ENCODE data around the gene CHCHD2. TPM values are rescaled to one million over a fixed set of nuclear protein-coding genes. Genes with fewer than 3 reads are reported as not detected.
"Not testable (repeated sequence)": the region's sequence is repeated elsewhere in the genome, so short reads cannot be mapped to it uniquely, and the experiment has no call there.

Gene CHCHD2
- polyA plus RNA-seq, 6 donors from 2014 or later, result 457 to 617 (median 493) TPM

GRCh38 chr7:56099653-56100052 is 6.6 kb downstream of the CHCHD2 start:
- H3K9me3 Mint-ChIP-seq, result no peaks in the 10 kb centered on the region
- peaks cover 10 to 12% of the 10 kb centered on the region in 2 donors for H3K36me3 Mint-ChIP-seq
- H3K4me3 Mint-ChIP-seq, result no peak overlapping the region
- H3K27me3 Mint-ChIP-seq, result no peaks in the 10 kb centered on the region
- H3K27ac Mint-ChIP-seq, result no peak overlapping the region
- ATAC-seq (ENCODE audit: low read depth in 2 of 2) (no peak), DNase-seq (no peak)
- peaks cover 0 to 10% (median 5%) of the 10 kb centered on the region in 3 donors for H3K4me1 Mint-ChIP-seq

DNA sequence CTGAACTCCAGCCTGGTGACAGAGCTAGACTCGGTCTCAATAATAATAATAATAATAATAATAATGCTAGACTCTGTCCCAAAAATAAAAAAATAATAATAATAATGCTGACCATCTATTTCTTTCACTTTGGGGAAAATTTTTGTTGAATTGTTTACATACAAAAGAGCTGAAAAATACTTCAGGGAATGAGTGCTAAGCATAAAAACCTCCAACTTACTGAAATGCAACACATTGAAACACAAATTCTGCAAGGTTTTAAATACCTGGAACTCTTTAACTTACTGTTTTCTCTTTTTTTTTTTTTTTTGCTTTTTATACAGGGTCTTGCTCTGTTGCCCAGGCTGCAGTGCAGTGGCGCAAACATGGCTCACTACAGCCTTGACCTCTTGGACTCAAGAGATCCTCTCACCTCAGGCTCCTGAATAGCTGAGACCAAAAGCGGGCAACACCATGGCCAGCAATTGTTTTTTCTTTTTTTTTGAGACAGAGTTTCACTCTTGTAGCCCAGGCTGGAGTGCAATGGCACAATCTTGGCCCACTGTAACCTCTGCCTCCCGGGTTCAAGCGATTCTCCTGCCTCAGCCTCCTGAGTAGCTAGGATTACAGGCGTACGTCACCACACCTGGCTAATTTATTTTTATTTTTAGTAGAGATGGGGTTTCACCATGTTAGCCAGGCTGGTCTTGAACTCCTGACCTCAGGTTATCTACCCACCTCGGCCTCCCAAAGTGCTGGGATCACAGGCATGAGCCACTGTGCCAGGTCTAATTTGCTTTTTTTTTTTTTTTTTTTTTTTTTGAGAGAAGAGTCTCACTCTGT is 7.9 kb downstream of the CHCHD2 start:
- not testable (repeated sequence) for H3K9me3 Mint-ChIP-seq, H3K4me3 Mint-ChIP-seq

GRCh38 chr7:56097700-56098099 is 8.6 kb downstream of the CHCHD2 start:
- H3K4me3 Mint-ChIP-seq, result no peak overlapping the region
- H3K27me3 Mint-ChIP-seq, result no peaks in the 10 kb centered on the region
- H3K36me3 Mint-ChIP-seq, result peaks cover 6 to 12% of the 10 kb centered on the region in 2 donors
- DNase-seq (no peak), ATAC-seq (ENCODE audit: low read depth in 2 of 2) (no peak)
- peaks cover 0 to 5% (median 3%) of the 10 kb centered on the region in 3 donors for H3K4me1 Mint-ChIP-seq
- no peaks in the 10 kb centered on the region for H3K9me3 Mint-ChIP-seq
- H3K27ac Mint-ChIP-seq, result no peak overlapping the region

More for the DNA sequence above, 7.9 kb downstream of the CHCHD2 start:
- not testable (repeated sequence) for H3K27ac Mint-ChIP-seq; ATAC-seq (ENCODE audit: low read depth in 2 of 2); H3K4me1 Mint-ChIP-seq; H3K27me3 Mint-ChIP-seq; DNase-seq
- peaks cover 6 to 12% of the 10 kb centered on the region in 2 donors for H3K36me3 Mint-ChIP-seq

DNA sequence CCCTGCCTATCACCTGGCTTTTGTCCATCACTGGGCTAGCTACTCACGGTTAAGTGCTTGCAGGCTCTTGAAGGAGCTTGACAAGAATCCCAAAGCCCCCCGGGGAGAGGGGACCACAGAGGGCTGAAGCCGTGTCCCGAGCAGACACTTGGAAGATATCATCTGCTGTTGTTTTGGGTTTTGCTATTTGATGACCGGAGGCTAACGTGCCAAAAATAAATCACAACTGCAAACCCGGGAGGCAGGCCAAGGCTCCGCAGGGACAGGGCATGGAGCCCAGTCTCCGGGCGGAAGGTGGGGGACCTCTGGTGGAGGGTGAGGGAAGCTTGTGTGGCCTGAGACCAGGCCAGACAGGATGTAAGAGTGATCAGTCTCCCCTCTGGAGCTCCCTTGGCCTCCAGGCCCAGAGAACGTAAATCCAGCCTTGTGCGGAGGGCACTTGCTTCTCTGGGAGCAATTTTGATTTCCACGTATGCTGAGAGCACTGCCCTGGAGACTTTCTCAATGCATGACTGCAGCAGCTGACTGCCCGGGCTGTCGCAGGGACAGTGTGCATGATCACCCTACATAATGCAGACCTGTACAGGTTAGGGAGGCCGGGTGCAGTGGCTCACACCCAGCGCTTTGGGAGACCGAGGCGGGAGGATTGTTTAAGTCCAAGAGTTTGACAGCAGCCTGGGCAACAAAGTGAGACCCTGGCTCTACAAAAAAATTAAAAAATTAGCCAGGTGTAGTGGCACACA is 13.3 kb downstream of the CHCHD2 start, which contains the start of gene PHKG1:
Gene PHKG1, minus strand, starts transcription at position 164 of the 743 bp plus-strand sequence. CDS start 4,011 bp downstream, outside the sequence.
- Mint-ChIP-seq H3K9me3 (no peaks in the 10 kb centered on the region), H3K4me3 (peak within 1 kb of the TSS in 1 of 8 donors; percentile 47), H3K27me3 (no peaks in the 10 kb centered on the region), H3K27ac (peak within 1 kb of the TSS in 5 of 6 donors; percentile 7 to 54 (median 29)), H3K4me1 (no peaks in the 10 kb centered on the region), H3K36me3 (no peaks in the 10 kb centered on the region)
- ATAC-seq (ENCODE audit: low read depth in 2 of 2) (no peak), DNase-seq (no peak)

DNA sequence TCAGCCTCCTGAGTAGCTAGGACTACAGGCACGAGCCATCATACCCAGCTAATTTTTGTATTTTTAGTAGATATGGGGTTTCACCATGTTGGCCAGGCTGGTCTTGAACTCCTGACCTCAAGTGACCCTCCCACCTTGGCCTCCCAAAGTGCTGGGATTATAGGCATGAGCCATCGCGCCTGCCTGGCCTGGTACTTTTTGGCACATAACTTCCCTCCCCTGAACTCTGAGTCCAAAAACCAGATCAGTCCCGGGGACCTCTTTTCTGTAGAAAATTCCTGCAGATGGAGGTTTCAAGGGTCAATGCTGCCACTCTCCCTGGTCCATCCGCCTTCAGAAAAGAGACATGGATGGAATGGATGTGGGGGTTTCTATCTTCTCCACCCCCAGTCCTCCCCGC is 13.9 kb downstream of the CHCHD2 start:
- not testable (repeated sequence) for H3K27me3 Mint-ChIP-seq; ATAC-seq (ENCODE audit: low read depth in 2 of 2); H3K9me3 Mint-ChIP-seq; H3K4me3 Mint-ChIP-seq; H3K4me1 Mint-ChIP-seq; DNase-seq; H3K36me3 Mint-ChIP-seq
- H3K27ac Mint-ChIP-seq, result peak overlapping the region in 2 of 6 donors; percentile 7 to 26

GRCh38 chr7:56091591-56091990 is 14.7 kb downstream of the CHCHD2 start:
- ATAC-seq (ENCODE audit: low read depth in 2 of 2), result no peak
- Mint-ChIP-seq H3K4me3 (no peak overlapping the region), H3K27me3 (no peaks in the 10 kb centered on the region), H3K9me3 (no peaks in the 10 kb centered on the region), H3K4me1 (no peaks in the 10 kb centered on the region), H3K36me3 (no peaks in the 10 kb centered on the region), H3K27ac (peak overlapping the region in 2 of 6 donors; percentile 7 to 47)
- DNase-seq, result no peak

DNA sequence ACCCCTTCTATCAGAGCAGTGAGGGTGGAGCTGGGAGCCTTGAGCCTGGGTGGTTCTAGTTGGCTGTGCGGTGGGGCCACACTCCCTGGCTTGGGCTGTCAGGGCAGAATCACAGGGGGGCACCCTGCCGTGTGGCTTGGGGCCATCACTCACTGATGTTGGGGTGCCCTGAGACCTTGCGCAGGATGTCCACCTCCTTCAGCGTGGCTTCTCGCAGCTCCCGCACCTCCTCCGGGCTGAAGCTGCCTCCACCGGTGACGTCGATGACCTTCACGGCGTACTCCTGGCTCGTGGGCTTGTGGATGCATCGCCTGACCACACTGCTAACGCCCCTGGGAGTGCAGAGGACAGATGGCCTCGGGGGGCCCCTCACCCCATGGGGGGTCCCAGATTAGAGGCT is 18.8 kb downstream of the CHCHD2 start:
- no peak overlapping the region for H3K27ac Mint-ChIP-seq
- no peak for ATAC-seq (ENCODE audit: low read depth in 2 of 2)

GRCh38 chr7:56086761-56087160 is 19.5 kb downstream of the CHCHD2 start:
- H3K27me3 Mint-ChIP-seq, result no peaks in the 10 kb centered on the region
- H3K36me3 Mint-ChIP-seq, result no peaks in the 10 kb centered on the region
- ATAC-seq (ENCODE audit: low read depth in 2 of 2) (no peak), DNase-seq (no peak)
- no peak overlapping the region for H3K4me3 Mint-ChIP-seq
- no peaks in the 10 kb centered on the region for H3K9me3 Mint-ChIP-seq
- H3K4me1 Mint-ChIP-seq, result no peaks in the 10 kb centered on the region
- no peak overlapping the region for H3K27ac Mint-ChIP-seq

More for the DNA sequence above, 18.8 kb downstream of the CHCHD2 start:
- H3K9me3 Mint-ChIP-seq, result no peaks in the 10 kb centered on the region
- no peaks in the 10 kb centered on the region for H3K36me3 Mint-ChIP-seq
- H3K4me3 Mint-ChIP-seq, result no peak overlapping the region
- no peaks in the 10 kb centered on the region for H3K4me1 Mint-ChIP-seq
- H3K27me3 Mint-ChIP-seq, result no peaks in the 10 kb centered on the region
- no peak for DNase-seq

- DNase-seq (no peak), ATAC-seq (ENCODE audit: low read depth in 2 of 2) (no peak)
- Mint-ChIP-seq H3K27ac (peak overlapping the region in 1 of 6 donors; percentile 58), H3K36me3 (peaks cover 0 to 8% of the 10 kb centered on the region in 2 donors), H3K4me3 (no peak overlapping the region), H3K9me3 (no peaks in the 10 kb centered on the region), H3K4me1 (no peaks in the 10 kb centered on the region), H3K27me3 (no peaks in the 10 kb centered on the region)
Measured at GRCh38 chr7:56083150-56083785, 23.0 kb downstream of the CHCHD2 start.

GRCh38 chr7:56081626-56082340 is 24.5 kb downstream of the CHCHD2 start:
- no peak overlapping the region for H3K4me3 Mint-ChIP-seq
- peak overlapping the region in 2 of 6 donors; percentile 76 to 83 for H3K27ac Mint-ChIP-seq
- no peaks in the 10 kb centered on the region for H3K27me3 Mint-ChIP-seq

GRCh38 chr7:56080726-56081435 is 25.4 kb downstream of the CHCHD2 start:
- H3K27me3 Mint-ChIP-seq; H3K36me3 Mint-ChIP-seq; ATAC-seq (ENCODE audit: low read depth in 2 of 2); H3K4me3 Mint-ChIP-seq; DNase-seq; H3K9me3 Mint-ChIP-seq; H3K4me1 Mint-ChIP-seq: not testable (repeated sequence)
- peak overlapping the region in 1 of 6 donors; percentile 28 for H3K27ac Mint-ChIP-seq

More at GRCh38 chr7:56081626-56082340, 24.5 kb downstream of the CHCHD2 start:
- ATAC-seq (ENCODE audit: low read depth in 2 of 2) (no peak), DNase-seq (no peak)
- H3K36me3 Mint-ChIP-seq, result peaks cover 0 to 8% of the 10 kb centered on the region in 2 donors
- no peaks in the 10 kb centered on the region for H3K4me1 Mint-ChIP-seq
- no peaks in the 10 kb centered on the region for H3K9me3 Mint-ChIP-seq

DNA sequence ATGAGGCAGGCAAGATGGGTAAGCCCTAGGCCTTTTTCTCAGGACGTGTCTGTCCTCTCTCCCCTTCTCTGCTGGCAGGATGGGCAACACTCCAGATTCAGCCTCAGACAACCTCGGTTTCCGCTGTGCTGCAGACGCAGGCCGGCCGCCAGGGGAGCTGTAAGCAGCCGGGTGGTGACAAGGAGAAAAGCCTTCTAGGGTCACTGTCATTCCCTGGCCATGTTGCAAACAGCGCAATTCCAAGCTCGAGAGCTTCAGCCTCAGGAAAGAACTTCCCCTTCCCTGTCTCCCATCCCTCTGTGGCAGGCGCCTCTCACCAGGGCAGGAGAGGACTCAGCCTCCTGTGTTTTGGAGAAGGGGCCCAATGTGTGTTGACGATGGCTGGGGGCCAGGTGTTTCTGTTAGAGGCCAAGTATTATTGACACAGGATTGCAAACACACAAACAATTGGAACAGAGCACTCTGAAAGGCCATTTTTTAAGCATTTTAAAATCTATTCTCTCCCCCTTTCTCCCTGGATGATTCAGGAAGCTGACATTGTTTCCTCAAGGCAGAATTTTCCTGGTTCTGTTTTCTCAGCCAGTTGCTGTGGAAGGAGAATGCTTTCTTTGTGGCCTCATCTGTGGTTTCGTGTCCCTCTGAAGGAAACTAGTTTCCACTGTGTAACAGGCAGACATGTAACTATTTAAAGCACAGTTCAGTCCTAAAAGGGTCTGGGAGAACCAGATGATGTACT is 26.7 kb downstream of the CHCHD2 start:
- ATAC-seq (ENCODE audit: low read depth in 2 of 2) (no peak), DNase-seq (no peak)
- H3K4me3 Mint-ChIP-seq, result no peak overlapping the region
- no peaks in the 10 kb centered on the region for H3K9me3 Mint-ChIP-seq
- H3K36me3 Mint-ChIP-seq, result peaks cover 0 to 8% of the 10 kb centered on the region in 2 donors
- H3K4me1 Mint-ChIP-seq, result no peaks in the 10 kb centered on the region
- H3K27ac Mint-ChIP-seq, result peak overlapping the region in 2 of 6 donors; percentile 29 to 57
- H3K27me3 Mint-ChIP-seq, result no peaks in the 10 kb centered on the region
